HL-60 (cell line): ENCODE data around the gene FCER1A.

Source experiments
- DNase-seq, 2 experiments: peaks; one replicate each; pipeline ENCODE4 v3.0.0-alpha.2; 2010 to 2020; ENCODE audit warnings: low read depth in 1 of 2, low spot score in 1 of 2
- H3K27ac ChIP-seq: fragments of 250-450 bp; sonication (Bioruptor Pico); replicated peaks from 2 replicates; pipeline ENCODE4 v1.5.1; 2020; ENCODE audit warnings: mild to moderate bottlenecking, moderate library complexity
- H3K27me3 ChIP-seq: fragments of 250-450 bp; sonication (Bioruptor Pico); 2 replicates; pipeline ENCODE4 v1.5.1; 2021; ENCODE audit warnings: mild to moderate bottlenecking, moderate library complexity; ENCODE audit not compliant: insufficient read depth, poor library complexity, severe bottlenecking
- H3K4me3 ChIP-seq: replicated peaks from 2 replicates; pipeline ENCODE4 v1.5.1; 2011; ENCODE audit warnings: mild to moderate bottlenecking, control low read depth, low read length; ENCODE audit not compliant: insufficient read depth
- GABPA ChIP-seq: IDR thresholded peaks from 2 replicates; pipeline ENCODE4 v1.6.1; 2012; ENCODE audit warnings: low read depth
- POLR2AphosphoS5 ChIP-seq: IDR thresholded peaks from 2 replicates; pipeline ENCODE4 v1.6.1; 2012; ENCODE audit warnings: low read depth
- REST ChIP-seq: IDR thresholded peaks from 2 replicates; pipeline ENCODE4 v1.6.1; 2012; ENCODE audit warnings: low read depth; ENCODE audit not compliant: insufficient replicate concordance
- SPI1 ChIP-seq: IDR thresholded peaks from 2 replicates; pipeline ENCODE4 v1.6.1; 2012; ENCODE audit warnings: low read depth, mild to moderate bottlenecking, borderline replicate concordance
- TF ChIP-seq, protein P1 (sequence below): IDR thresholded peaks from one replicate; pipeline ENCODE4 v1.5.1; 2011; ENCODE audit warnings: low read length, control low read depth, inconsistent platforms; ENCODE audit not compliant: insufficient read depth

The FCER1A gene

DNA sequence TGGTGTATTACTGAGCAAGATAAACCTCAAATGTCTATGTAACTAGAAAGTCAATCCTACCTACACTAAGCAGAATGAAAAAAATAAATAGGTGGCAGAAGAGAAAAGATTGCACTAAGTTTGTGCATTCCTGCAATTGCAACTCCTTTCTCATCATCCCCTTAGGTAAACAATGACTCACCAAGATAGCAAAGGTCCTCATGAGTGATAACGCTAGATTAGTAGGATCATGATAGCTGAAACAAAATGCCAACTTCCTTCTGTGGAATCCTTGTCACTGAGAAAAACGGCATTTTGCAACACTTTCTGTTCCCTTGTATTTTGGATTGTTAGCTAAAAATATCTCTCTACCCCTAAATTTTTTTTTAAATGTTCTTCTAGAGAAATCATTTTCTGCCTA lies 20.0 kb upstream of the FCER1A start:
- no peaks in the 10 kb centered on the region for H3K27me3 ChIP-seq
- H3K27ac ChIP-seq, result no peak overlapping the region
- H3K4me3 ChIP-seq, result no peak overlapping the region
- TF ChIP-seq GABPA, result no peak
- TF ChIP-seq POLR2AphosphoS5, result no peak
- TF ChIP-seq SPI1, result no peak
- no peak for TF ChIP-seq REST
- TF ChIP-seq, protein P1, sequence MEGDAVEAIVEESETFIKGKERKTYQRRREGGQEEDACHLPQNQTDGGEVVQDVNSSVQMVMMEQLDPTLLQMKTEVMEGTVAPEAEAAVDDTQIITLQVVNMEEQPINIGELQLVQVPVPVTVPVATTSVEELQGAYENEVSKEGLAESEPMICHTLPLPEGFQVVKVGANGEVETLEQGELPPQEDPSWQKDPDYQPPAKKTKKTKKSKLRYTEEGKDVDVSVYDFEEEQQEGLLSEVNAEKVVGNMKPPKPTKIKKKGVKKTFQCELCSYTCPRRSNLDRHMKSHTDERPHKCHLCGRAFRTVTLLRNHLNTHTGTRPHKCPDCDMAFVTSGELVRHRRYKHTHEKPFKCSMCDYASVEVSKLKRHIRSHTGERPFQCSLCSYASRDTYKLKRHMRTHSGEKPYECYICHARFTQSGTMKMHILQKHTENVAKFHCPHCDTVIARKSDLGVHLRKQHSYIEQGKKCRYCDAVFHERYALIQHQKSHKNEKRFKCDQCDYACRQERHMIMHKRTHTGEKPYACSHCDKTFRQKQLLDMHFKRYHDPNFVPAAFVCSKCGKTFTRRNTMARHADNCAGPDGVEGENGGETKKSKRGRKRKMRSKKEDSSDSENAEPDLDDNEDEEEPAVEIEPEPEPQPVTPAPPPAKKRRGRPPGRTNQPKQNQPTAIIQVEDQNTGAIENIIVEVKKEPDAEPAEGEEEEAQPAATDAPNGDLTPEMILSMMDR, result no peak
- peak in 1 of 2 experiments; percentile 20 for DNase-seq

DNA sequence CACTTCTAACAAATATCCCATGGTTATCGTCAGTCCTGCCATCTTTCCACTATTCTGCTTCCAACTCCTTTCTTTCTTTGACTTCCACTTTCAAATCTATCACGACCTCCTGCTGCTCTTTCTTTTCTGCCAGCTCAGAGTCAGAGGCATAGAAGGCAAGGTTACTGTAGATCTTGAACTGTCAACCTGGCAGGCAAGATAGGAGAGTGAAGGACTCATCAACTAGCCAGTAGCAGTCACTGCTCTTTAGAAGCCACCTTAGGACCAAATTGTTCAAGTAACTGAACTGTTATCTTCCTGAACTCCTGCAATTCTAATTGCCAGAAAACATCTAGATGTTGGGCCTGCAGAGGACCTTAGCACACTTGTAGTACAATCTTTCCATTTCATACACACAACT lies 13.1 kb upstream of the FCER1A start:
- Histone ChIP-seq H3K4me3 (no peak overlapping the region), H3K27me3 (no peaks in the 10 kb centered on the region), H3K27ac (no peak overlapping the region)
- DNase-seq, result no peak
- TF ChIP-seq SPI1 (no peak), REST (no peak), GABPA (no peak), POLR2AphosphoS5 (no peak)
- TF ChIP-seq, protein P1, result no peak

DNA sequence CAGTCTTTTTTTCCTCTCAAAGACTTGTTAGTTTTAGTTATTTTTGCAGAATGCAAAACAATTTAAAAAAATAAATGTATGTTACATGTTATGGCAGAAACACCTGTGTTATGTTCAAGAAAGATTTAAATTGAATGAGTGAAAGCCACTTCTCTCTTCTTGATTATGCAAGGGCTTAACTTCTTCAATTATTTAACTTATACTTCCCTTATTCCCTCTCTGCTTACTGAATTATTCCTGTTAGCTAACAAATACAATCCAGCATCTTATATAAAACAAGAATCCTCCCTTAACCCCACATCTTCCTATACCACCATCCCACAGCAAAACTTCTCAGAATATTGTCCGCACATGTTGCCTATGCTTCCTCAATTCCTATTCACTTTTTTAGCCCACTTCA lies 10.7 kb upstream of the FCER1A start:
- DNase-seq, result no peak
- H3K27ac ChIP-seq, result no peak overlapping the region
- no peaks in the 10 kb centered on the region for H3K27me3 ChIP-seq
- TF ChIP-seq SPI1 (peak; percentile 75), POLR2AphosphoS5 (no peak)
- H3K4me3 ChIP-seq, result no peak overlapping the region

GRCh38 chr1:159296706-159297375 lies 5.3 kb upstream of the FCER1A start:
- Histone ChIP-seq H3K27ac (no peak overlapping the region), H3K4me3 (no peak overlapping the region), H3K27me3 (no peaks in the 10 kb centered on the region)
- DNase-seq, result no peak
- TF ChIP-seq REST (no peak), GABPA (no peak), POLR2AphosphoS5 (no peak), SPI1 (no peak)
- TF ChIP-seq, protein P1, result no peak
